GM18526 (cell line): Measurements from ENCODE around the gene OLIG2.

Experiments used
- POLR2A ChIP-seq: IDR thresholded peaks from 3 replicates; pipeline ENCODE4 v1.6.1; 2011; ENCODE audit not compliant: insufficient read length; ENCODE audit errors: extremely low read depth

Gene OLIG2

GRCh38 chr21:33015096-33015495, 10.6 kb upstream of the OLIG2 start:
- no peak for TF ChIP-seq POLR2A

- TF ChIP-seq POLR2A: no peak
These were observed 10.0 kb upstream of the OLIG2 start for GRCh38 chr21:33015756-33016155.

DNA sequence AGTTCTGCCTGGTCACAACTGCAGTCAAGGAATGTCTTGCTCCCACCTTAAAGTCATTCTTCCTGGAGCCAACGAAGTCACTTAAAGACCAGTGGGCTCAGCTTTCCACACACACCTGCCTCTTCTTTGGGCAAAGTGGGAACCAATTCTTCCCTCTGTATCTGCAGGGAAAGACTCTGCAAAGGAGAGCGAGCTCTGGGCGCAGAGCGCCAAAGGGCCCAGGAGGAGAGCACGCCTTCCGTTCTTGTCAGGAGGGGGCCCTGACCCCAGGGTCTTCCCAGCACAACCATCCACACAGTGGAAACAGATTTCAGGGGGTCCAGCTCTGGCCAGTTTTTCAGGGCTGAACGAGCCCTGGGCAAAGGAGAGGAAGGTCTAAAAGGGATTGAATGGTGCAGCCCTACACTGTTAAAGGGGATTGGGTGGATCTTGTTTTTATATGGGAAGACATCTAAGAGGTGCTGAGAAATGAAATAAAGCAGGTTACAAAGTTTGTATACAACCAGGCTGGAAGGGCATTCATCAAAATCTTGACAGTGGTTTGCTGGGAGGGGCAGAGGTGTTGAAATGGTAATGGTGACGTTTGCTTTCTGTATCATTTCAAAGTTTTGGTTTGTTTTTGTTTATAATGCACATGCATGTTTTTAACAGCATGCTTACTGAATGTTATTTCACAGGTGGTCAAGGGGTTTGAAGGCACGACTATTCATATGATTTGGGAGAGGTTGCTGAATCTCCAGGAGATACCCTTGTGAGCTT, 6.8 kb upstream of the OLIG2 start:
- TF ChIP-seq POLR2A: no peak

- no peak for TF ChIP-seq POLR2A
These were observed 6.2 kb upstream of the OLIG2 start for GRCh38 chr21:33019516-33019884.

- TF ChIP-seq POLR2A: no peak
These were observed 5.7 kb upstream of the OLIG2 start for GRCh38 chr21:33019885-33020557.

DNA sequence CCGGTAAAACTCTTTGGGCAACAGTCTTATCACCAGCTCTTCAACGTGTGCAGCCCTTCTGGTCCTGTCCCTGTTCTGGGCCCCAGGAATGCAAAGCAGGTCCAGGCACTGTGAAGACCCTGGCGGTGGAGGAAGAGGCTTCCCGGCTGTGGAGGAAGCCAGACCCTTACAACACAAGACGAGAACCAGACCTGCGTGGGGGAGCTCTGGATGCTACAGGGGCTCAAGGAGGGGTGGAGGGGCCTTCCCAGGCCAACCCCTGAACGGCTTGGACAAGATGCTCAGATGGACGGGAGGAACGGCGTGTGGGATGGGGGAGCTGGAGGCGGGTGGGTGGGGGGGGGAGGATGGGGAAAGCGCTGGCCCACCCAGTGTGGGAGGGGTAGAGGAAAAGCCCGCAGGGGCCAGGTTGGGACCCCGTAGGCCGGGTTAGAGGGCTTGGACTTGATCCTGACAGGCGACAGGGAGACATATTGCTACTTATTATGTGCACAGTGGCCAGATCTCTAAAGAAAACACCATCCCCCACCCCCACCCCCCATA, 5.1 kb upstream of the OLIG2 start:
- no peak for TF ChIP-seq POLR2A

- TF ChIP-seq POLR2A: no peak
These were observed 4.6 kb upstream of the OLIG2 start for GRCh38 chr21:33021150-33021549.

DNA sequence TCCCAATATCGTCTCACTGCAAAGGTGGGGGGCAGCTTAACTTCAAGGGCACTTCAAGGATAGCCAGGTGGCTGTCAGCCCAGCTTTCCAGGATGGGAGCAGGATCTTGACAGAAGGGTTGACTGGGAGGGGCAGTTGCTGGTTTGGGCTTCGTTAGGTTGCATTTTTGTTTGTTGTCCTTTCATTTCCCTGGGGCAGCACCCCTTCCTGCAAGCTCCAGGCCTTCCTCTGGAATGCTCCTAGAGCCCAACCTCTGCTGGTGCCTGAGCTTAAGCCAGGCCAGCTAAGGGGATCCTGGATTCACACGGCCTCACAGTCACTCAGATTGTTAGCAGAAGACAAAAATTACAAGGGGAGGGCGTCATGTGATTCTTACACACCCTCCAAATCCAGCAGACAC, 4.1 kb upstream of the OLIG2 start:
- no peak for TF ChIP-seq POLR2A

GRCh38 chr21:33022489-33022827, 3.3 kb upstream of the OLIG2 start:
- TF ChIP-seq POLR2A: no peak

GRCh38 chr21:33022828-33023573, 2.7 kb upstream of the OLIG2 start:
- TF ChIP-seq POLR2A: no peak

DNA sequence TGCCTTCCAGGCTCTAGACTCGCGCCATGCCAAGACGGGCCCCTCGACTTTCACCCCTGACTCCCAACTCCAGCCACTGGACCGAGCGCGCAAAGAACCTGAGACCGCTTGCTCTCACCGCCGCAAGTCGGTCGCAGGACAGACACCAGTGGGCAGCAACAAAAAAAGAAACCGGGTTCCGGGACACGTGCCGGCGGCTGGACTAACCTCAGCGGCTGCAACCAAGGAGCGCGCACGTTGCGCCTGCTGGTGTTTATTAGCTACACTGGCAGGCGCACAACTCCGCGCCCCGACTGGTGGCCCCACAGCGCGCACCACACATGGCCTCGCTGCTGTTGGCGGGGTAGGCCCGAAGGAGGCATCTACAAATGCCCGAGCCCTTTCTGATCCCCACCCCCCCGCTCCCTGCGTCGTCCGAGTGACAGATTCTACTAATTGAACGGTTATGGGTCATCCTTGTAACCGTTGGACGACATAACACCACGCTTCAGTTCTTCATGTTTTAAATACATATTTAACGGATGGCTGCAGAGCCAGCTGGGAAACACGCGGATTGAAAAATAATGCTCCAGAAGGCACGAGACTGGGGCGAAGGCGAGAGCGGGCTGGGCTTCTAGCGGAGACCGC, 2.0 kb upstream of the OLIG2 start:
- no peak for TF ChIP-seq POLR2A

DNA sequence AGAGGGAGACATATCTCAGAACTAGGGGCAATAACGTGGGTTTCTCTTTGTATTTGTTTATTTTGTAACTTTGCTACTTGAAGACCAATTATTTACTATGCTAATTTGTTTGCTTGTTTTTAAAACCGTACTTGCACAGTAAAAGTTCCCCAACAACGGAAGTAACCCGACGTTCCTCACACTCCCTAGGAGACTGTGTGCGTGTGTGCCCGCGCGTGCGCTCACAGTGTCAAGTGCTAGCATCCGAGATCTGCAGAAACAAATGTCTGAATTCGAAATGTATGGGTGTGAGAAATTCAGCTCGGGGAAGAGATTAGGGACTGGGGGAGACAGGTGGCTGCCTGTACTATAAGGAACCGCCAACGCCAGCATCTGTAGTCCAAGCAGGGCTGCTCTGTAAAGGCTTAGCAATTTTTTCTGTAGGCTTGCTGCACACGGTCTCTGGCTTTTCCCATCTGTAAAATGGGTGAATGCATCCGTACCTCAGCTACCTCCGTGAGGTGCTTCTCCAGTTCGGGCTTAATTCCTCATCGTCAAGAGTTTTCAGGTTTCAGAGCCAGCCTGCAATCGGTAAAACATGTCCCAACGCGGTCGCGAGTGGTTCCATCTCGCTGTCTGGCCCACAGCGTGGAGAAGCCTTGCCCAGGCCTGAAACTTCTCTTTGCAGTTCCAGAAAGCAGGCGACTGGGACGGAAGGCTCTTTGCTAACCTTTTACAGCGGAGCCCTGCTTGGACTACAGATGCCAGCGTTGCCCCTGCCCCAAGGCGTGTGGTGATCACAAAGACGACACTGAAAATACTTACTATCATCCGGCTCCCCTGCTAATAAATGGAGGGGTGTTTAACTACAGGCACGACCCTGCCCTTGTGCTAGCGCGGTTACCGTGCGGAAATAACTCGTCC, 1.3 kb upstream of the OLIG2 start:
- no peak for TF ChIP-seq POLR2A

DNA sequence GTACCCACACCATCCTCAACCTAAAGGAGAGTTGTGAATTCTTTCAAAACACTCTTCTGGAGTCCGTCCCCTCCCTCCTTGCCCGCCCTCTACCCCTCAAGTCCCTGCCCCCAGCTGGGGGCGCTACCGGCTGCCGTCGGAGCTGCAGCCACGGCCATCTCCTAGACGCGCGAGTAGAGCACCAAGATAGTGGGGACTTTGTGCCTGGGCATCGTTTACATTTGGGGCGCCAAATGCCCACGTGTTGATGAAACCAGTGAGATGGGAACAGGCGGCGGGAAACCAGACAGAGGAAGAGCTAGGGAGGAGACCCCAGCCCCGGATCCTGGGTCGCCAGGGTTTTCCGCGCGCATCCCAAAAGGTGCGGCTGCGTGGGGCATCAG, 638 bp upstream of the OLIG2 start:
- no peak for TF ChIP-seq POLR2A

DNA sequence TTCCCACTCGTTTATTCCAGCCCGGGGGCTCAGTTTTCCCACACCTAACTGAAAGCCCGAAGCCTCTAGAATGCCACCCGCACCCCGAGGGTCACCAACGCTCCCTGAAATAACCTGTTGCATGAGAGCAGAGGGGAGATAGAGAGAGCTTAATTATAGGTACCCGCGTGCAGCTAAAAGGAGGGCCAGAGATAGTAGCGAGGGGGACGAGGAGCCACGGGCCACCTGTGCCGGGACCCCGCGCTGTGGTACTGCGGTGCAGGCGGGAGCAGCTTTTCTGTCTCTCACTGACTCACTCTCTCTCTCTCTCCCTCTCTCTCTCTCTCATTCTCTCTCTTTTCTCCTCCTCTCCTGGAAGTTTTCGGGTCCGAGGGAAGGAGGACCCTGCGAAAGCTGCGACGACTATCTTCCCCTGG, 716 bp downstream of the OLIG2 start:
- TF ChIP-seq POLR2A: no peak
